Measurements from ENCODE around the gene TMEM238L.

- no peak for TF ChIP-seq POLR2A (IDR thresholded peaks at IDR 0.05)
- no peak for TF ChIP-seq CTCF (IDR thresholded peaks at IDR 0.05)
These were observed 41.9 kb downstream of the TMEM238L start for GRCh38 chr17:10762037-10762436.

Data from esophagus squamous epithelium (tissue), 4 donors.